Endothelial cell of umbilical vein (primary cell): ENCODE data around the gene MRFAP1. TPM values are rescaled to one million over a fixed set of nuclear protein-coding genes. Genes with fewer than 3 reads are reported as not detected.

Experiments
- BruUV-seq: library from RNA; stranded (reverse); fragments of 400-500 nt; replicated peaks from 2 replicates; lab custom pipeline; 2021; lab: Mats Ljungman, UMichigan
- CTCF ChIA-PET: fragments of 300-600, 350-600 bp; sonication (Branson Sonifier 250); formaldehyde crosslinking; loops from one replicate; lab custom pipeline; 2021; ENCODE audit warnings: antibody characterized with exemption, inconsistent platforms; lab: Charles Lee
- POLR2A ChIA-PET: fragments of 300-600, 350-600 bp; sonication (Branson Sonifier 250); formaldehyde crosslinking; loops from one replicate; lab custom pipeline; 2021; ENCODE audit warnings: antibody characterized with exemption, inconsistent platforms; lab: Charles Lee
- DNase-seq: peaks from one replicate; pipeline ENCODE4 v3.0.0-alpha.2; 2011; ENCODE audit warnings: low read depth, low spot score
- FAIRE-seq: peaks from 2 replicates; lab custom pipeline; 2011; peaks lifted over from hg19 to GRCh38; lab: Jason Lieb, UNC
- H2AFZ ChIP-seq: 2 replicates; pipeline ENCODE4 v1.6.0; 2012; ENCODE audit warnings: low read depth, low read length, control low read depth, inconsistent platforms
- H3K27ac ChIP-seq: 2 replicates; pipeline ENCODE4 v1.5.1; 2011; ENCODE audit warnings: low read depth, mild to moderate bottlenecking, control low read depth, low read length, moderate library complexity; ENCODE audit not compliant: insufficient read depth
- H3K27me3 ChIP-seq, 2 experiments: 2 replicates each; pipeline versions ENCODE4 v1.6.0 to v1.6.1; 2011; ENCODE audit warnings: low read length in 2 of 2, mixed read lengths in 1 of 2; ENCODE audit not compliant: control insufficient read depth in 2 of 2, insufficient read depth in 2 of 2
- H3K36me3 ChIP-seq, 2 experiments: 2 replicates in 1 of 2; 3 replicates in 1 of 2; pipeline ENCODE4 v1.5.1; 2011; ENCODE audit warnings: low read length in 2 of 2, mild to moderate bottlenecking in 1 of 2, moderate library complexity in 1 of 2; ENCODE audit not compliant: control insufficient read depth in 2 of 2, insufficient read depth in 2 of 2; ENCODE audit errors: extremely low read depth in 1 of 2
- H3K4me1 ChIP-seq: 3 replicates; pipeline ENCODE4 v1.5.1; 2011; ENCODE audit warnings: mild to moderate bottlenecking, low read length; ENCODE audit not compliant: control insufficient read depth, insufficient read depth; ENCODE audit errors: extremely low read depth
- H3K4me2 ChIP-seq: 2 replicates; pipeline ENCODE4 v1.6.1; 2011; ENCODE audit warnings: low read length, control low read depth, mixed read lengths; ENCODE audit not compliant: insufficient read depth
- H3K4me3 ChIP-seq, 3 experiments: fragments of 200-600 bp in 1 of 3; sonication (generic), shearing (Covaris generic) in 1 of 3; replicated peaks in 1 of 3; 2 replicates each; pipeline ENCODE4 v1.5.1; 2011 to 2016; ENCODE audit warnings: control low read depth in 3 of 3, low read length in 3 of 3, mild to moderate bottlenecking in 2 of 3, inconsistent platforms in 1 of 3, low read depth in 1 of 3, moderate library complexity in 1 of 3; ENCODE audit not compliant: insufficient read depth in 1 of 3
- H3K79me2 ChIP-seq: 2 replicates; pipeline ENCODE4 v1.6.0; 2012; ENCODE audit warnings: low read length, inconsistent platforms; ENCODE audit not compliant: control insufficient read depth, insufficient read depth
- H3K9ac ChIP-seq: replicated peaks from 2 replicates; pipeline ENCODE3; 2011; ENCODE audit warnings: low read length, control low read depth; ENCODE audit not compliant: insufficient read depth; ENCODE audit errors: extremely low read depth
- H3K9me1 ChIP-seq: replicated peaks from 3 replicates; pipeline ENCODE4 v1.6.0; 2011; ENCODE audit warnings: mild to moderate bottlenecking, low read length; ENCODE audit not compliant: control insufficient read depth, insufficient read depth; ENCODE audit errors: extremely low read depth
- H3K9me3 ChIP-seq: replicated peaks from 2 replicates; pipeline ENCODE4 v1.5.1; 2012; ENCODE audit warnings: low read length, inconsistent platforms; ENCODE audit not compliant: control insufficient read depth, insufficient read depth
- H4K20me1 ChIP-seq: replicated peaks from 2 replicates; pipeline ENCODE3; 2011; ENCODE audit warnings: mild to moderate bottlenecking, low read length; ENCODE audit not compliant: control insufficient read depth, insufficient read depth; ENCODE audit errors: extremely low read depth
- CTCF ChIP-seq, 2 donors: IDR thresholded peaks; 1 replicate in 1 of 2; 2 replicates in 1 of 2; pipeline ENCODE4 v1.5.1; 2011; ENCODE audit warnings: low read length in 2 of 2, mild to moderate bottlenecking in 2 of 2, moderate library complexity in 2 of 2, control low read depth in 1 of 2, inconsistent platforms in 1 of 2, low read depth in 1 of 2; ENCODE audit not compliant: insufficient read depth in 1 of 2; ENCODE audit errors: extremely low read depth in 1 of 2
- EZH2 ChIP-seq: IDR thresholded peaks from 2 replicates; pipeline ENCODE4 v1.6.1; 2012; ENCODE audit warnings: borderline replicate concordance, low read depth, mild to moderate bottlenecking, moderate library complexity, low read length, inconsistent platforms; ENCODE audit not compliant: severe bottlenecking
- FOS ChIP-seq: IDR thresholded peaks from 2 replicates; pipeline ENCODE4 v1.6.1; 2011; ENCODE audit warnings: mild to moderate bottlenecking, low read length, moderate library complexity, borderline replicate concordance; ENCODE audit not compliant: insufficient read depth
- GATA2 ChIP-seq: IDR thresholded peaks from 2 replicates; pipeline ENCODE4 v1.7.0; 2011; ENCODE audit warnings: low read depth, mild to moderate bottlenecking, moderate library complexity, mixed read lengths, low read length; ENCODE audit not compliant: insufficient read length, insufficient read depth
- JUN ChIP-seq: IDR thresholded peaks from 2 replicates; pipeline ENCODE4 v1.6.1; 2011; ENCODE audit warnings: borderline replicate concordance, low read depth; ENCODE audit not compliant: insufficient read length, insufficient read depth
- MAX ChIP-seq: IDR thresholded peaks from 2 replicates; pipeline ENCODE4 v1.6.1; 2011; ENCODE audit not compliant: insufficient read depth, insufficient read length
- MYC ChIP-seq: IDR thresholded peaks from one replicate; pipeline ENCODE4 v1.6.1; 2011; ENCODE audit warnings: mild to moderate bottlenecking, low read depth, low read length
- POLR2A ChIP-seq: IDR thresholded peaks from 2 replicates; pipeline ENCODE4 v1.6.1; 2012; ENCODE audit warnings: low read depth, mild to moderate bottlenecking, control low read depth, low read length
- POLR2AphosphoS5 ChIP-seq: IDR thresholded peaks from 2 replicates; pipeline ENCODE4 v1.6.1; 2012; ENCODE audit warnings: low read depth, mild to moderate bottlenecking, control low read depth, low read length, moderate library complexity; ENCODE audit not compliant: insufficient read depth
- dilution Hi-C: fragments of 300-500 bp; cut with MboI; formaldehyde crosslinking; loops from one replicate; pipeline ENCODE4 v1.15.0; 2019; ENCODE audit warnings: low sequenced_read_pairs; ENCODE audit not compliant: extremely low pct_ligation_motif_present
- intact Hi-C: fragments of 100-400 bp; cut with micrococcal nuclease; formaldehyde crosslinking; loops from one replicate; pipeline ENCODE4 v1.10.0; 2022
- polyA plus RNA-seq, 4 experiments: library from polyadenylated mRNA; depleted of rRNA in 3 of 4; stranded (reverse) in 3 of 4; unstranded in 1 of 4; fragments of >200 nt; gene quantifications; 2 replicates each; pipeline versions ENCODE4 v1.2.1 to v1.2.3, GENCODE V29; 2011 to 2012; ENCODE audit warnings: missing spikeins in 1 of 4
- total RNA-seq: library from RNA; stranded (reverse); gene quantifications from 2 replicates; pipeline ENCODE4 v1.2.3, GENCODE V29; 2021

Gene MRFAP1
- total and polyA plus RNA-seq, 2 donors (not counting 3 experiments of a cell fraction or from before 2014, with no cell fraction given) = 170 to 317 TPM

- ChIA-PET POLR2A (no interaction called here), CTCF (no interaction called here)
- dilution Hi-C loops (no loop called here), intact Hi-C loops (no loop called here)
- no peak overlapping the region for H2AFZ ChIP-seq
- no peak overlapping the region for H3K4me2 ChIP-seq
- H3K27me3 ChIP-seq = no peaks in the 10 kb centered on the region
- no peaks in the 10 kb centered on the region for H3K79me2 ChIP-seq
- H3K27ac ChIP-seq = no peak overlapping the region
- H3K4me1 ChIP-seq = no peaks in the 10 kb centered on the region
- FAIRE-seq (no peak), DNase-seq (no peak)
- no peak overlapping the region for H3K9ac ChIP-seq
- H3K9me1 ChIP-seq = no peaks in the 10 kb centered on the region
- H3K4me3 ChIP-seq = no peak overlapping the region
- H4K20me1 ChIP-seq = no peaks in the 10 kb centered on the region
- no peak for TF ChIP-seq CTCF (IDR thresholded peaks at IDR 0.05; ENCODE audit: extremely low read depth in 1 of 2, insufficient read depth in 1 of 2, low read depth in 1 of 2, low read length in 2 of 2)
- H3K9me3 ChIP-seq = no peaks in the 10 kb centered on the region
- H3K36me3 ChIP-seq = peaks cover 0 to 16% of the 10 kb centered on the region in 2 experiments
- no TSS peak for BruUV-seq
Observed at GRCh38 chr4:6619116-6619465, 21.4 kb upstream of the MRFAP1 start.

- Histone ChIP-seq H3K9ac (no peak overlapping the region), H3K9me1 (no peaks in the 10 kb centered on the region), H3K36me3 (peaks cover 0 to 13% of the 10 kb centered on the region in 2 experiments), H3K4me2 (no peak overlapping the region), H4K20me1 (no peaks in the 10 kb centered on the region), H3K27me3 (no peaks in the 10 kb centered on the region), H3K79me2 (no peaks in the 10 kb centered on the region), H3K27ac (no peak overlapping the region), H2AFZ (no peak overlapping the region), H3K9me3 (no peaks in the 10 kb centered on the region), H3K4me1 (no peaks in the 10 kb centered on the region), H3K4me3 (no peak overlapping the region)
- dilution Hi-C loops = no loop called here
- no TSS peak for BruUV-seq
- no peak for FAIRE-seq
- TF ChIP-seq GATA2 = no peak
- no peak for TF ChIP-seq MAX
- no peak for TF ChIP-seq MYC
- TF ChIP-seq POLR2AphosphoS5 = no peak
- no peak for TF ChIP-seq POLR2A
- TF ChIP-seq FOS = no peak
- no peak for TF ChIP-seq EZH2
- TF ChIP-seq JUN = no peak
- no peak for TF ChIP-seq CTCF (IDR thresholded peaks at IDR 0.05; ENCODE audit: extremely low read depth in 1 of 2, insufficient read depth in 1 of 2, low read depth in 1 of 2, low read length in 2 of 2)
- CTCF ChIA-PET = interaction anchor here (0.7 kb wide), 1 partner anchor 21 kb away, joined by 3 read pairs; the partner anchor contains the start of gene MRFAP1
- DNase-seq = no peak
- POLR2A ChIA-PET = no interaction called here
- intact Hi-C loops = no loop called here
Observed at GRCh38 chr4:6619466-6620255, 20.8 kb upstream of the MRFAP1 start.
